ENCODE measurements around the gene DDR1.
"Not testable (repeated sequence)": the region's sequence is repeated elsewhere in the genome, so short reads cannot be mapped to it uniquely, and the experiment has no call there.

Gene DDR1

GRCh38 chr6:30854285-30855040, 29.9 kb upstream of the DDR1 start:
- no peak for DNase-seq (ENCODE audit: low spot score)

- DNase-seq (ENCODE audit: low spot score) = no peak
Observed at GRCh38 chr6:30855429-30856075, 28.8 kb upstream of the DDR1 start.

- no peak for DNase-seq (ENCODE audit: low spot score)
Observed at GRCh38 chr6:30857112-30857511, 27.2 kb upstream of the DDR1 start.

GRCh38 chr6:30857549-30857948, 26.8 kb upstream of the DDR1 start:
- DNase-seq (ENCODE audit: low spot score) = no peak

GRCh38 chr6:30859726-30860125, 24.6 kb upstream of the DDR1 start:
- not testable (repeated sequence) for DNase-seq (ENCODE audit: low spot score)

- no peak for DNase-seq (ENCODE audit: low spot score)
Observed at GRCh38 chr6:30861257-30862048, 22.9 kb upstream of the DDR1 start.

GRCh38 chr6:30862156-30862875, 22.0 kb upstream of the DDR1 start:
- no peak for DNase-seq (ENCODE audit: low spot score)

- DNase-seq (ENCODE audit: low spot score) = no peak
Observed at GRCh38 chr6:30864325-30864724, 20.0 kb upstream of the DDR1 start.

GRCh38 chr6:30869241-30869749, 15.0 kb upstream of the DDR1 start:
- DNase-seq (ENCODE audit: low spot score) = not testable (repeated sequence)

GRCh38 chr6:30870546-30870945, 13.8 kb upstream of the DDR1 start:
- DNase-seq (ENCODE audit: low spot score) = no peak

GRCh38 chr6:30871592-30872183, 12.6 kb upstream of the DDR1 start:
- DNase-seq (ENCODE audit: low spot score) = no peak

- no peak for DNase-seq (ENCODE audit: low spot score)
Observed at GRCh38 chr6:30873137-30873640, 11.1 kb upstream of the DDR1 start.

- DNase-seq (ENCODE audit: low spot score) = not testable (repeated sequence)
Observed at GRCh38 chr6:30873795-30874194, 10.5 kb upstream of the DDR1 start.

- DNase-seq (ENCODE audit: low spot score) = no peak
Observed at GRCh38 chr6:30875244-30876038, 8.9 kb upstream of the DDR1 start.

- DNase-seq (ENCODE audit: low spot score) = peak; percentile 10
Observed at GRCh38 chr6:30876039-30876730, 8.1 kb upstream of the DDR1 start.

- DNase-seq (ENCODE audit: low spot score) = peak; percentile 72
Observed at GRCh38 chr6:30877419-30878262, 6.7 kb upstream of the DDR1 start.

- DNase-seq (ENCODE audit: low spot score) = no peak
Observed at GRCh38 chr6:30879684-30880427, 4.5 kb upstream of the DDR1 start.

GRCh38 chr6:30880698-30881252, 3.5 kb upstream of the DDR1 start:
- no peak for DNase-seq (ENCODE audit: low spot score)

All from kidney capillary endothelial cell (primary cell).